ENCODE data around the gene DENND4A.

DENND4A gene

DNA sequence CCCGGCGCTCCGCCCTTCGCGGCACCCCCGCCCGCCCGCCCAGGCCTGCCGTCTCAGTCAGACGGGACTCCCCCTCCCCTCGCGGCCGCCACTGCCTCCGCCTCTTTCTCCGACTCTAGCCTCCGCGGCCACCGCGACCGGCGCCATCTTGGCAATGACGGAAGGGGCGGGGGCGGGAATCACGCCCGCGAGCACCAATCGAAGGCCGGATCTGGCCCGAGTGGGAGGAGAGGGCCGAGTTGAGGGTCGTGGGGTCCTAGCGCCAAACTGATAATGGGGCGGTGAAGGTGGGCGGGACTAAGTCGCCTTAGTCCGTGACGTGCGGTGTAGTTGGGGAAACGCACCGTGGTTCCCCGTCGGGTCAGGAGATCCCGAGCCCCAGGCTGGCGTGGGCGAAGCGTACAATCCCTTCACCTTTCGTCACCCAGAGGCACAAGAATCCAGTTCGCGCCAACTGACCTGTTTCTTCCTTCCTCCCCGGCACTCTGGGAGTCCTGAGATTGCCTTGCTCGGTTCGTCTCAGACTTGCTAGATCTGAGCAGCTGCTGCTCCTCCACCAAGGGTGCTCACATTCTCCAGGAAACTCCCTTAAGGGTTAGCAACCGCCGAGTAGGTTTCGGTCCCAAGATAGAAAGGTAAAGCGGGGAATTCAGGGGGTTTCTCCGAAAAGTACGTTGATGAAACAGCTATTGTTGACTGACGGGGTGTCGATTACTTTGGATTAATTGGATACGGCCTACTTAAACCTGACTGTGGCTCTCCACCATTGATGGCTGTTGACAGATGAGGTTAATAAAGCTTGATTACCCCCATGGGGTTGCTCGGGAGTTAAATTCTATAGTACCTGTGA lies at the start of gene DENND4A:
Gene DENND4A, minus strand, starts transcription at position 156 of the 850 bp plus-strand sequence. CDS start 35,843 bp downstream, outside the sequence.
- peak; percentile 98 for DNase-seq

DNA sequence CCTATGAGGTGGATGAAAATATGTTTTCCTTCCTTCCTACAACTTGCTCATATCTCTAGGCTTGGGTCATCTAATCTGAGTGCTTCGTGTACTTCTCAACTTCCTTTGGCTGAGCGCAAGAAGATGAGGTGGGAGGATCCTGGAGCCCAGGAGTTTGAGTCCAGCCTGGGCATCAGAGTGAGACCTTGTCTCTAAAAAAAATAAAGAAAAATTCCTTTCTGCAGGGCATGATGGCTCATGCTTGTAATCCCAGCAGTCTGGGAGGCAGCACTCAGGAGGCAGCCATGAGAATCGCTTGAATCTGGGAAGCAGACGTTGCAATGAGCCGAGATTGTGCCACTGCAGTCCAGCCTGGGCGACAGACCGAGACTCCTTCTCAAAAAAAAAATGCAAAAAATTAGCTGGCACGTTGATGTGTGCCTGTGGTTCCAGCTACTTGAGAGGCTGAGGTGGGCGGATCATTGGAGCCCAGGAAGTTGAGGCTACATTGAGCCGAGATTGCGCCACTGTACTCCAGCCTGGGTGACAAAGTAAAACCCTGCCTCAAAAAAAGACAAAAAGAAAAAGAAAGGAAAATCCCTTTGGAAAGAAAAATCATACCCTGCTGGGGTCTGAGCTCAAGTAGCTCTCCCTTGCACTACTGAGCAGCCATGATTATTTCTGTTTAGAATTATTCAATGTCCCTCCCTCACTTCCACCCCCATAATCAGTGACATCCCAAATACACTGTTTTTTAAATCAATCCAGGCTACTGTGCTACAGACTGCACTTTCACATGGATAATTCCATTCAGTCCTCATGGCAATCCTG lies 49.2 kb upstream of the DENND4A start:
- DNase-seq: no peak

- DNase-seq: no peak
Measured at GRCh38 chr15:65839985-65840384, 47.9 kb upstream of the DENND4A start.

GRCh38 chr15:65839354-65839901 lies 47.3 kb upstream of the DENND4A start:
- no peak for DNase-seq

GRCh38 chr15:65837301-65838294 lies 45.5 kb upstream of the DENND4A start:
- DNase-seq: no peak

DNA sequence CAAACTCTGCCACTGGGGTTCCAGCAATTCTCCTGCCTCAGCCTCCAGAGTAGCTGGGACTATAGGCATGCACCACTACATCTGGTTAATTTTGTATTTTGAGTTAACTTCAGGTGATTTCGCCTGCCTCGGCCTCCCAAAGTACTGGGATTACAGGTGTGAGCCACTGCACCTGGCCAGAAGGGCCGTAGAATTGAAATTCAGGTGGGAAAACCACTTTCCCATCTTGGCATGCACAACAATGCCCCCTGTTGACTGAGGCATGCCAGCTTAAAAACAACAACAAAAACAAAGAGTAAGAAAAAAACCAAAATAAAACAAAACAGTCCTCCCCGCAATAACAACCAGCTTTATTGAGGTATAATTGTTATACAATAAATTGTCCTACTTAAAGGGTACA lies 44.6 kb upstream of the DENND4A start:
- no peak for DNase-seq

DNA sequence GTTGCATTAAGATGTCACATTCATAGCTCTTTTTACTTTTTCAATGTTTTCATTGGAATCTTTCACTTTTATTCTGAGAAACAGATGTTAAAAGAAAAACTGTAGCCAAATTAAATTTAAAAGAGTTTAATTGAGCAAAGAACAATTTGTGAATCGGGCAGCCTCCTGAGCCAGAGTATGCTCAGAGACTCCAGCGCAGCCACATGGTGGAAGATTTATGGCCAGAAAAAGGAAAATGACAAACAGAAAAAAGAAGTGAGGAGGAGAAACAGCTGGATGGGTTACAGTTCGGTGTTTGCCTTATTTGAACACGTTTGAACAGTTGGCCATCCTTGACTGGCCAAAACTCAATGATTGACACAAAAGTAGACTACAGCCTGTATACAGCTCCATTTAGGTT lies 43.4 kb upstream of the DENND4A start:
- no peak for DNase-seq

DNA sequence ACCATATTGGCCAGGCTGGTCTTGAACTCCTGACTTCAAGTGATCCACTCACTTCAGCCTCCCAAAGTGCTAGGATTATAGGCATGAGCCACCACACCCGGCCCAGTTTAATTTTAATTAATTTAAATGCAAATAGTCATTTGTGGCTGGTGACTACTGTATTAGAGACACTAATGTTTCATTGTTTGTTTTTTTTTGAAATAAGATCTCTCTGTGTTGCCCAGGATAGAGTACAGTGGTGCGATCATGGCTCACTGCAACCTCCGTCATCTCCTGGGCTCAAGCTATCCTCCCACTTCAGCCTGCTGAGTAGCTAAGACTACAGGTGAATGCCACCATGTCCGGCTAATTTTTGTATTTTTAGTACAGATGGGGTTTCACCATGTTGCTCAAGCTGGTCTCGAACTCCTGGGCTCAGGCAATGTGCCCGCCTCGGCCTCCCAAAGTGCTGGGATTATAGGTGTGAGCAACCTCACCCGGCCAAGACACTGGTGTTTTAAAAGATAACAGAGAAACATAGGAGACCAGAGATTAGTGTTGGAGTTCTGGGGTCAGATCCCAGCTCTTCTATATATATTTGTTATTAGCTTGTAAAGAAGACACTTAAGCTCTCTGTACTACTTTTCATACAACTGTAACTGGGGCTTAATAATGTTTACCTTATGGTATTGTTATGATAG lies 42.6 kb upstream of the DENND4A start:
- no peak for DNase-seq

DNA sequence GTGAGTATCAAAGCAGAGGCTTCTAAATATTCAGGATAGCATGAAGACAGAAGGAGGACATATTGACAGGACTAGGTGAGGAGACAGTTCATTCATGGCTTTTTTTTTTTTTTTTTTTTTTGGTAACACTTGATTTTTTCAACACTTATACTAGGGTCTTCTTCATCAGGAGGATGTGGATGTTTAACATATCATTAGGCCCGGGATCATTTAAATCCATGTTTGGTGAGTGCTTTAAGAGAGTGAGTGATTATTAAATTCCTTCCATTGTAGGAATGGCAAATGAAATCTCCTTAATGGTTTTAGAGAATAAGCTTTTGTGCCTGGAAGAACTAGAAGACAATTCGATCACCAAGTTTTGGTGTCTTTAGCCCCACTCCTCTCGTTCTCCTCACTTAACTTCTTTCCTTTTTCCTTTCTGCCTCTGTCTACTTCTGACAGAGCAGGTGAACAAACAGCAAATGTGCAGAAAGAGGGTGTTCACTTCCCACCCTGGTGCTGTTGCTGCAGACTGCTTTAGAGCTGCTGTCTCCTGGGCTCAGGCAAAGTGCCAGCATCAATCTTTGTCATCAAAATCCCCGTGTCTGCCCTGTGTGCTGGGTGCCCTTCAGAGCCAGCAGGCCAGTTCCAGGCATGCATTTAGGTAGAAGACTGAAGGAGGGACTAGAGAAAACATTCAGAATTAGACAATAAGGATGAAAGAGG lies 41.6 kb upstream of the DENND4A start:
- peak; percentile 32 for DNase-seq

GRCh38 chr15:65832549-65833364 lies 40.7 kb upstream of the DENND4A start:
- peak; percentile 50 for DNase-seq

DNA sequence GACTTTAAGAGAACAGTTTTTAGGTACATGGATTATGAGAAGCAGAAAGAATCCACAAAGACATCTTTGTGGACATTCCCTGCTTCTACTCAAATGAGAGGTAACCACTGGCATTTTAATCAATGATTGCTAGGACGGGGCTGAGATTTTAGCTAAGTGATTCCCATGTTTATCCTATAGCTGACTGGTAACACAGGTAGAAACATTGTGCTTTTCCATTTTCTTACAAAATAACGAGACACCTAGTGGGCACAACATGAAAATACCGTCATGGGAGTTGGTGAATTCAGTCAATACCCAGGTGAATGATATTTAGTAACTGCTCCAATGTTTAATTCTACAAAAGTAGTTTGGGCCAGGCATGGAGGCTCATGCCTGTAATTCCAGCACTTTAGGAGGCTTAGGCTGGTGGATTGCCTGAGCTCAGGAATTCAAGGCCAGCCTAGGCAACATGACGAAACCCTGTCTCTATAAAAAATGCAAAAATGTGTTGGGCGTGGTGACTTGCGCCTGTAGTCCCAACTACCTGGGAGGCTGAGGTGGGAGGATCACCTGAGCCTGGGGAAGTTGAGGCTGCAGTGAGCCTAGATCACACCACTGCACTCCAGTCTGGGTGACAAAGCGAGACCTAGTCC lies 37.2 kb upstream of the DENND4A start:
- no peak for DNase-seq

DNA sequence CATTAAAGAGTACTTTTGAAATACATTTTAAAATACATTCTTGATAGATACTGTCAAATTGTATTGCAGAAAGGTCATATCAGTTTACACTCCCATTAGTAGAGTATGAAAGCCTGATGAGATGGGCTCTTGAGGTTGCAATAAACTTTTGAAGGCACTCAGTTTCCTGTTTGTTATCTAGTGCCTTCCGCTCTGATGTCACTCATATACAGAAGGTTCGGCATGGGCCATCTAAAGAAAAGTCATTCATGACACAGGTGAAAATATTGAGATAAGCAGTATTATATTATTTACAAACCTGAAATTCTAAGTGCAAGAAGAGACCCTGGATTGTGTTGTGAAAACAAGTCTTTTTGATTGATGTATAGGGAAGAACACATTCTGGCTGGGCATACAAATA lies 36.5 kb upstream of the DENND4A start:
- no peak for DNase-seq

DNA sequence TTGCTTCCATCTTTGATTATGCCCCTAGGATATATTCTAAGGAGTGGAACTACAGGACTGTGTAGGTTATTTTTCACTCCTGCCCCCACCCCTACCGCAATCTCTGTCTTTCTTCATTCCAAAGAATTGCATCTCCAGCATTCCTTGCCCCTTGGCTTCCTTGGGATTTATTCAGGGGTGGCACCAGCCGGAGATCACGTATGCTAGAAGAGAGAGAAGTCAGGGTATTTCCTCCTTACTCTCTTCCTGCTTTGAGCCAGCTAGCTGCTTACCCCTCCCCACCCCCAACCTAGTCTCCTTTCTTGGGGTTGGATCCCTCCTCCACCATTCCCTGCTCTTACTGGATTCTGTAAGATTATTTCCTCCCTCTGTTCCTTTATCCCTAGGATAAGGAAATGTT lies 35.0 kb upstream of the DENND4A start:
- no peak for DNase-seq

DNA sequence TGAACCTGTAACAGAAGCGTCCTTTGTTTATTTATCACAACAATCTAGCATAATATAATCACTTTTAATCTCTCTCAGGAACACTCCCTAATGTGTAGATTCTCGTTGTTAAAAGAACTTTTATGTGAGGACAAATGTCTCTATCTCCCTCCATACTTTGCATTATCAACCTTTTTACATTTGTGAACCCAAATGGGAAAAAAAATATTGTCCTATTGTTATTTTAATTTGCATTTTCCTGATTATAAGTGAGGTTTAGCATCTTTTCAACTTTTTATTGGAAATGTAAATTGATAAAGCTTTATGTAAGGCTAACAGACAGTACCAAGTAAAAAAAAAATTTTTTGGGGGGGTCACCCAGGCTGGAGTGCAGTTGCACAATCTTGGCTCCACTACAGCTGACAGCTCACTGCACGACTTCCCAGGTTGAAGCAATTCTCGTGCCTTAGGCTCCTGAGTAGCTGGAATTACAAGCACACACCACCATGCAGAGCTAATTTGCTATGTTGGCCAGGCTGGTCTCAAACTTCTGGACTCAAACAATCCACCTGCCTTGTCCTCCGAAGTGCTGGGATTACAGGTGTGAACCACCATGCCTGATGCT lies 33.0 kb upstream of the DENND4A start:
- DNase-seq: no peak

- no peak for DNase-seq
Measured at GRCh38 chr15:65824031-65824743, 32.1 kb upstream of the DENND4A start.

GRCh38 chr15:65822316-65822715 lies 30.2 kb upstream of the DENND4A start:
- DNase-seq: no peak

DNA sequence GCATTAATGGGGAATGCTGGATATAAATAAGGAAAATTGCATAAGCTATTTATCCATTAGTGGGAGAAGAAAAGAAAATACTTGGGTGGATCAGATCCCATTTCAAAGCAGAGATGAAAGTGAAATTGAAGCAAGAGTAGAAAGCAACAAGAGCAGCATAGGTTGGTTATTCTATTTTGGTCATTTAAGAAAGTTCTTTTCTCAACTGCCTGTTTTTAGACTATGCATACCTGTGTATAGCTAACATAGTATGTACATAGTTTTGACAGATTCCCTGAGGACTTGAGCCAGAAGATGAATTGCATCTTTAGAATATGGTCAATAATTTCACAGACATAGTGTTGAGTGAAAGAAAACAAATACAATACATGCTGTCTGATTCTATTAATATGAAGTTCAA lies 29.0 kb upstream of the DENND4A start:
- no peak for DNase-seq

DNA sequence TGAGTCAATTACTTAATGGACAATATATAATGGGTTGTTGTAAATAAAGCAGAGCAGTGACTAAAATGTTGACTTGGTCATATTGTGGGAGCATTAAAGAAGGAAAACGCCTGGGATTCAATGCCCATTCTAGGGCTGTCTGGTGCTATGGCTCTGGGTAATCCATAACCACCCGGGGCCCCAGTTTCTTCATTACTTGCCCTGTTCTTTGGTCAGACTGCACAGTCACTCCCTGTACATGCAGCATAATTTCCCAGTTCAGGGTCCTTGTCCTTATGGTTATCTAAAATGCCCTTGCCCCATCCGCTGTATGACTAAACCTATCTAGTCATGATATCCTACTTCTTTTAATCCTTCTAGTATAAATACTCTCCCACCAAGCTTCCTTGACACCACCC lies 27.5 kb upstream of the DENND4A start:
- no peak for DNase-seq

Measured in activated CD4-positive, alpha-beta T cell treated with anti-CD3 and anti-CD28 coated beads, Interleukin-2, amount 50 U/mL, for 1 hour (primary cell).